Measurements from ENCODE around the gene NELL1. TPM values are rescaled to one million over a fixed set of nuclear protein-coding genes. Genes with fewer than 3 reads are reported as not detected.

The NELL1 gene
- total and polyA plus RNA-seq, 10 donors, result 0.20 TPM; not detected in 9

DNA sequence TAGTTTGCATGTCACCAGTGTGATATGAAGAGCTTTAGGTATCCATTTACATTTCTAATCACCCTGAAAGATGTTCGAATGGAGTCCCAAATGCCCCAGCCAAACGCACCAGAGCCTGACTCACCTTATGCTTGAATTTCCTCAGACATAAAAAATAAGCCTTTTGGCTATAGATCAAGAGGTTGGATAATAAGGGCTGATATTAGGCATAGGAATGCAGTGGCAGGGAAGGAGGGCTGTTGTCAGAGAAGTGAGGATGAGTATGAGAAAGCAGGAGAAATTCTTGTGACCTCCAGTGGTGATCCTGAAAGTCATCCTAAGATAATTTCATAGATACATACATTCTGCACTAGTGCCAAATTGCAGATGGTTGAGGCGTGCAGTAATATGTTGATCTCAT is 264.6 kb downstream of the NELL1 start:
- H3K36me3 ChIP-seq, result no peaks in the 10 kb centered on the region
- no peaks in the 10 kb centered on the region for H3K9me3 ChIP-seq
- no peaks in the 10 kb centered on the region for H3K4me1 ChIP-seq
- H3K27me3 ChIP-seq (replicated peaks in 1 of 7), result no peaks in the 10 kb centered on the region
- TF ChIP-seq POLR2AphosphoS5 (IDR thresholded peaks at IDR 0.05) (no peak), POLR2A (IDR thresholded peaks at IDR 0.05) (no peak)
- TF ChIP-seq, protein P1, sequence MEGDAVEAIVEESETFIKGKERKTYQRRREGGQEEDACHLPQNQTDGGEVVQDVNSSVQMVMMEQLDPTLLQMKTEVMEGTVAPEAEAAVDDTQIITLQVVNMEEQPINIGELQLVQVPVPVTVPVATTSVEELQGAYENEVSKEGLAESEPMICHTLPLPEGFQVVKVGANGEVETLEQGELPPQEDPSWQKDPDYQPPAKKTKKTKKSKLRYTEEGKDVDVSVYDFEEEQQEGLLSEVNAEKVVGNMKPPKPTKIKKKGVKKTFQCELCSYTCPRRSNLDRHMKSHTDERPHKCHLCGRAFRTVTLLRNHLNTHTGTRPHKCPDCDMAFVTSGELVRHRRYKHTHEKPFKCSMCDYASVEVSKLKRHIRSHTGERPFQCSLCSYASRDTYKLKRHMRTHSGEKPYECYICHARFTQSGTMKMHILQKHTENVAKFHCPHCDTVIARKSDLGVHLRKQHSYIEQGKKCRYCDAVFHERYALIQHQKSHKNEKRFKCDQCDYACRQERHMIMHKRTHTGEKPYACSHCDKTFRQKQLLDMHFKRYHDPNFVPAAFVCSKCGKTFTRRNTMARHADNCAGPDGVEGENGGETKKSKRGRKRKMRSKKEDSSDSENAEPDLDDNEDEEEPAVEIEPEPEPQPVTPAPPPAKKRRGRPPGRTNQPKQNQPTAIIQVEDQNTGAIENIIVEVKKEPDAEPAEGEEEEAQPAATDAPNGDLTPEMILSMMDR (IDR thresholded peaks at IDR 0.05 in 8 of 11, conservative IDR thresholded peaks at IDR 0.05 in 3 of 11), result no peak
- intact Hi-C loops (cut with DNase I; ENCODE audit: low total_unique reads), result no loop called here
- H3K4me3 ChIP-seq, result no peak overlapping the region
- DNase-seq, result no peak
- no peak overlapping the region for H3K27ac ChIP-seq
- WGBS, 5 donors, result 74 to 93% (median 82%) methylated on average over 3 of the region's 3 CpGs

DNA sequence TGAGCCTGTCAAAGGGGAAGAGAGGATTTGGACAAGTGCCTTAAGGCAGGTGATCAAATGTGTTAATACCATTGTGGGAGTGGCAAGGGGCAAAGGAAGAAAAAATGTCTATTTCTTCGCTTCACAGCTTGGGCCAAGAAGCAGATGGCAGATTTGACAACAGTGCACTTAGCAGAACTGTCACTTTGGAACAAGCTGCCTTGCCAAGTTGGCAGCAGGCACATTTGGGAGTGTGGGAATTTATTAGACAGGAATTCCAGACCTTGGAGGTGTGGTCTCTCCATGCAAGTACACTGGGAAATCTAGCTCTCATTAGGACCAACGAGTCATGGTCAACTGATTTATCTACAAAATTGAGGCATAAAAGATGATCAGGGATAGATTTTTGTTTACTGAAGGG is 265.1 kb downstream of the NELL1 start:
- TF ChIP-seq POLR2A (IDR thresholded peaks at IDR 0.05), result no peak
- no peak for TF ChIP-seq POLR2AphosphoS5 (IDR thresholded peaks at IDR 0.05)
- TF ChIP-seq, protein P1 (IDR thresholded peaks at IDR 0.05 in 8 of 11, conservative IDR thresholded peaks at IDR 0.05 in 3 of 11), result no peak
- Histone ChIP-seq H3K36me3 (no peaks in the 10 kb centered on the region), H3K27me3 (replicated peaks in 1 of 7) (no peaks in the 10 kb centered on the region), H3K9me3 (peaks cover 0 to 3% (median 0%) of the 10 kb centered on the region in 8 donors), H3K4me1 (no peaks in the 10 kb centered on the region), H3K4me3 (no peak overlapping the region), H3K27ac (no peak overlapping the region)
- DNase-seq, result no peak
- intact Hi-C loops (cut with DNase I; ENCODE audit: low total_unique reads), result no loop called here
- 57 to 76% (median 61%) methylated on average over 2 of the region's 2 CpGs for WGBS, 5 donors

DNA sequence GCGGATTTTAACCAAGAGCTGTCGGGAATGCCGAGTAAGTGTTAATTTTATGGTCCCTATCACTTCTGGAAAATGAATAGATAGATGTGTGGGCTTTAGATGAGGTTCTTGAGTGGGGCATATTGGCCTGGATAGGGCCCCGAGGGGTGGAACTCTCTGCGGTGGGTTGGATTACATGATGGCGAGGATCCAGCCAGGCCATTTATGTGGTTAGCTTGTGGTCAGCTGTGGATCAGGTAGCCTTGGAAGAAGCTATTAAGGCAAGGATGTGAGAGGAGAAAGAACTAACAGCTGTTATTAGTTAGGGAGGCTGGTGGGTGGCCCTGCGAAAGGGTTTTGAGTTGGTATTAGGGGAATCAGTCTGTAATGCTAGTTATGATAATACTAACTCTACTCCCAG is 268.4 kb downstream of the NELL1 start:
- Histone ChIP-seq H3K36me3 (no peaks in the 10 kb centered on the region), H3K4me3 (no peak overlapping the region), H3K27me3 (replicated peaks in 1 of 7) (no peaks in the 10 kb centered on the region), H3K9me3 (peaks cover 0 to 10% (median 0%) of the 10 kb centered on the region in 8 donors), H3K27ac (no peak overlapping the region), H3K4me1 (no peaks in the 10 kb centered on the region)
- intact Hi-C loops (cut with DNase I; ENCODE audit: low total_unique reads), result no loop called here
- no peak for DNase-seq
- TF ChIP-seq POLR2AphosphoS5 (IDR thresholded peaks at IDR 0.05), result no peak
- no peak for TF ChIP-seq POLR2A (IDR thresholded peaks at IDR 0.05)
- TF ChIP-seq, protein P1 (IDR thresholded peaks at IDR 0.05 in 8 of 11, conservative IDR thresholded peaks at IDR 0.05 in 3 of 11), result no peak
- WGBS, 5 donors, result 78 to 92% (median 85%) methylated on average over 7 of the region's 7 CpGs

DNA sequence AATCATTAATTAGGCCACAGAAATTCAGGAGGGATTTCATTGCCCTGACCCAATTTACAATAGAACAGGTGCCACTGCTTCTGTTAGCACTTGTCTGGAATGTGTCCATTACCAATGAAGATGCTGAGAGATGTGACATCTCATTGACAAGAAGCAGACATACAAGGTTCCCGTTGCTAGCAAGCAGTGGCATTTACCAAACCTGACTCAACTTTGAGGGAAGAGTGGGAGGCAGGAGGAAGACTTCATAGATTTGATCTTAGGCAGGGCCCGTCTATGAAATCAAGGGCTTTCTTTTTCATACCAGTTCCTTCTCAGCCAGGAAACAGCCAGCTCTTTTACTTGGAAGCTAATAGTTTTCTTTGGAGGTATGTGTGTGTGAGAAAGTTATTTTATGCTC is 280.2 kb downstream of the NELL1 start:
- TF ChIP-seq POLR2A (IDR thresholded peaks at IDR 0.05) (no peak), POLR2AphosphoS5 (IDR thresholded peaks at IDR 0.05) (no peak)
- TF ChIP-seq, protein P1 (IDR thresholded peaks at IDR 0.05 in 8 of 11, conservative IDR thresholded peaks at IDR 0.05 in 3 of 11), result no peak
- H3K4me3 ChIP-seq, result no peak overlapping the region
- no peak for DNase-seq
- no peaks in the 10 kb centered on the region for H3K36me3 ChIP-seq
- H3K27ac ChIP-seq, result no peak overlapping the region
- WGBS, 5 donors, result 22 to 49% (median 47%) methylated on average over 2 of the region's 2 CpGs
- no peaks in the 10 kb centered on the region for H3K9me3 ChIP-seq
- no peaks in the 10 kb centered on the region for H3K27me3 ChIP-seq (replicated peaks in 1 of 7)
- intact Hi-C loops (cut with DNase I; ENCODE audit: low total_unique reads), result no loop called here
- no peaks in the 10 kb centered on the region for H3K4me1 ChIP-seq

Measured in spleen (tissue), 11 donors.